SK-N-SH (cell line): ENCODE data around the gene ZBTB37. TPM values are rescaled to one million over a fixed set of nuclear protein-coding genes. Genes with fewer than 3 reads are reported as not detected.

Source experiments
- CTCF ChIA-PET: fragments of 300-600, 350-600 bp; formaldehyde crosslinking; extraction: SDS; loops from one replicate; lab custom pipeline; 2021; lab: Yijun Ruan, JAX
- POLR2A ChIA-PET: fragments of 350-600 bp; sonication (Branson Sonifier 250); formaldehyde crosslinking; extraction: SDS; loops from one replicate; lab custom pipeline; 2020; ENCODE audit warnings: antibody characterized with exemption, inconsistent platforms; lab: Yijun Ruan, JAX
- DNase-seq: peaks from one replicate; pipeline ENCODE4 v3.0.0; 2012
- H2AFZ ChIP-seq: fragments of 200-600 bp; sonication (generic); 2 replicates; pipeline ENCODE4 v1.8.1; 2016; ENCODE audit warnings: antibody characterized with exemption, mild to moderate bottlenecking, low read depth
- H3F3A ChIP-seq: fragments of 200-600 bp; sonication (generic); replicated peaks from 2 replicates; pipeline ENCODE3; 2016; ENCODE audit warnings: antibody characterized with exemption, mild to moderate bottlenecking; ENCODE audit not compliant: insufficient read depth
- H3K27ac ChIP-seq, 2 experiments: fragments of 200-500 bp in 1 of 2; fragments of 200-600 bp in 1 of 2; sonication (Bioruptor generic) in 1 of 2; sonication (generic), shearing (Covaris generic) in 1 of 2; 2 replicates each; pipeline versions ENCODE4 v1.5.1 to v1.6.1; 2014 to 2016; ENCODE audit warnings: low read depth in 2 of 2, inconsistent platforms in 1 of 2, low read length in 1 of 2, mild to moderate bottlenecking in 1 of 2, mixed read lengths in 1 of 2
- H3K27me3 ChIP-seq: fragments of 200-600 bp; sonication (generic), shearing (Covaris generic); 2 replicates; pipeline ENCODE4 v1.6.1; 2016; ENCODE audit warnings: mixed run types; ENCODE audit not compliant: insufficient read depth
- H3K36me3 ChIP-seq, 2 experiments: fragments of 200-500 bp in 1 of 2; fragments of 200-600 bp in 1 of 2; sonication (Bioruptor generic) in 1 of 2; sonication (generic) in 1 of 2; replicated peaks in 1 of 2; 2 replicates each; pipeline versions ENCODE3 to v1.5.1; 2014 to 2016; ENCODE audit warnings: low read length in 1 of 2, mild to moderate bottlenecking in 1 of 2; ENCODE audit not compliant: insufficient read depth in 2 of 2, control insufficient read depth in 1 of 2
- H3K4me1 ChIP-seq, 2 experiments: fragments of 200-500 bp in 1 of 2; fragments of 200-600 bp in 1 of 2; sonication (Bioruptor generic) in 1 of 2; sonication (generic), shearing (Covaris generic) in 1 of 2; 2 replicates each; pipeline versions ENCODE4 v1.5.1 to v1.6.1; 2014 to 2016; ENCODE audit warnings: low read depth in 1 of 2, low read length in 1 of 2, mixed run types in 1 of 2; ENCODE audit not compliant: insufficient read depth in 2 of 2, control insufficient read depth in 1 of 2
- H3K4me2 ChIP-seq: fragments of 200-600 bp; sonication (generic), shearing (Covaris generic); 2 replicates; pipeline ENCODE4 v1.6.1; 2017; ENCODE audit warnings: mixed run types
- H3K4me3 ChIP-seq, 2 experiments: fragments of 200-500 bp in 1 of 2; fragments of 200-600 bp in 1 of 2; sonication (Bioruptor generic) in 1 of 2; sonication (generic), shearing (Covaris generic) in 1 of 2; 2 replicates each; pipeline versions ENCODE4 v1.5.1 to v1.8.1; 2014 to 2016; ENCODE audit warnings: low read depth in 2 of 2, inconsistent platforms in 1 of 2, low read length in 1 of 2, mild to moderate bottlenecking in 1 of 2, mixed read lengths in 1 of 2, moderate library complexity in 1 of 2
- H3K79me2 ChIP-seq: fragments of 200-600 bp; sonication (generic); 2 replicates; pipeline ENCODE4 v1.8.1; 2017; ENCODE audit warnings: mild to moderate bottlenecking; ENCODE audit not compliant: insufficient read depth
- H3K9ac ChIP-seq: fragments of 200-600 bp; sonication (generic); 2 replicates; pipeline ENCODE4 v1.6.1; 2017; ENCODE audit warnings: mixed run types
- H3K9me2 ChIP-seq: fragments of 200-600 bp; sonication (generic); 2 replicates; pipeline ENCODE4 v1.6.1; 2017; ENCODE audit warnings: mixed run types
- H3K9me3 ChIP-seq: fragments of 200-600 bp; sonication (generic); 2 replicates; pipeline ENCODE4 v1.6.1; 2017; ENCODE audit warnings: mixed run types, mild to moderate bottlenecking, moderate library complexity
- H4K20me1 ChIP-seq: fragments of 200-600 bp; sonication (generic); 2 replicates; pipeline ENCODE4 v1.6.1; 2017; ENCODE audit warnings: mild to moderate bottlenecking, mixed run types; ENCODE audit not compliant: insufficient read depth
- CHD2 ChIP-seq: fragments of 150-350 bp; IDR thresholded peaks from 2 replicates; pipeline ENCODE4 v1.6.1; 2018; ENCODE audit warnings: low read length; ENCODE audit not compliant: partially characterized antibody
- EP300 ChIP-seq, 2 experiments: IDR thresholded peaks; 2 replicates each; pipeline versions ENCODE4 v1.4.0 to v1.6.1; 2012; ENCODE audit warnings: borderline replicate concordance in 1 of 2, low read depth in 1 of 2, low read length in 1 of 2
- FOXM1 ChIP-seq: IDR thresholded peaks from 2 replicates; pipeline ENCODE4 v1.4.0; 2012; ENCODE audit warnings: low read depth, mild to moderate bottlenecking
- IRF3 ChIP-seq: fragments of 150-350 bp; IDR thresholded peaks from 2 replicates; pipeline ENCODE4 v1.6.1; 2016; ENCODE audit warnings: mild to moderate bottlenecking, low read depth, low read length
- JUND ChIP-seq: IDR thresholded peaks from 2 replicates; pipeline ENCODE4 v1.4.0; 2012
- MAX ChIP-seq: IDR thresholded peaks from 2 replicates; pipeline ENCODE4 v1.4.0; 2012; ENCODE audit warnings: low read depth
- MXI1 ChIP-seq: IDR thresholded peaks from 2 replicates; pipeline ENCODE4 v1.6.1; 2012; ENCODE audit warnings: mild to moderate bottlenecking, low read depth, low read length, improper control_type of control experiment
- NFIC ChIP-seq: IDR thresholded peaks from 2 replicates; pipeline ENCODE4 v1.4.0; 2012; ENCODE audit warnings: borderline replicate concordance
- NRF1 ChIP-seq: IDR thresholded peaks from 2 replicates; pipeline ENCODE4 v1.6.1; 2012; ENCODE audit warnings: low read depth, mild to moderate bottlenecking, low read length
- PBX3 ChIP-seq: IDR thresholded peaks from 2 replicates; pipeline ENCODE4; 2012
- POLR2AphosphoS5 ChIP-seq: IDR thresholded peaks from 2 replicates; pipeline ENCODE4 v1.6.1; 2012; ENCODE audit warnings: low read depth, low read length
- RAD21 ChIP-seq: IDR thresholded peaks from 2 replicates; pipeline ENCODE4 v1.6.1; 2012; ENCODE audit warnings: mild to moderate bottlenecking, low read length
- RCOR1 ChIP-seq: fragments of 150-350 bp; IDR thresholded peaks from 2 replicates; pipeline ENCODE4 v1.6.1; 2017; ENCODE audit warnings: antibody characterized with exemption, low read length
- REST ChIP-seq: IDR thresholded peaks from 2 replicates; pipeline ENCODE4 v1.6.1; 2012; ENCODE audit warnings: mild to moderate bottlenecking, low read depth, low read length, moderate library complexity
- SIN3A ChIP-seq: IDR thresholded peaks from 2 replicates; pipeline ENCODE4 v1.6.1; 2012; ENCODE audit warnings: low read depth, mild to moderate bottlenecking, low read length, moderate library complexity, borderline replicate concordance
- TAF1 ChIP-seq: IDR thresholded peaks from 2 replicates; pipeline ENCODE4 v1.6.1; 2012; ENCODE audit warnings: low read depth, mild to moderate bottlenecking, low read length, moderate library complexity, borderline replicate concordance
- USF2 ChIP-seq: fragments of 150-350 bp; IDR thresholded peaks from 2 replicates; pipeline ENCODE4 v1.6.1; 2017; ENCODE audit warnings: antibody characterized with exemption, low read length, low read depth, borderline replicate concordance
- WGBS: methylation state at CpG from one replicate; pipeline ENCODE4 v1.1.6; 2017; ENCODE audit warnings: low lambda C conversion rate; 5-methylcytosine and 5-hydroxymethylcytosine counted together
- polyA plus RNA-seq, 3 experiments: library from polyadenylated mRNA; depleted of rRNA; stranded (reverse); fragments of >200 nt; gene quantifications; 2 replicates each; pipeline ENCODE4 v1.2.3, GENCODE V29; 2012

Gene ZBTB37
- polyA plus RNA-seq, 1 of the 3 experiments (the other 2 are of a cell fraction), result 0.89 TPM

GRCh38 chr1:173823781-173824314, 44.3 kb upstream of the ZBTB37 start:
- 0% methylated on average over 12 of the region's 25 CpGs for WGBS
- Histone ChIP-seq H2AFZ (peak overlapping the region; percentile 91), H3K27ac (peak overlapping the region; percentile 96 to 97), H3K9me2 (no peaks in the 10 kb centered on the region), H3K9me3 (no peaks in the 10 kb centered on the region), H3K4me2 (peak overlapping the region; percentile 90), H4K20me1 (no peaks in the 10 kb centered on the region), H3K9ac (peak overlapping the region; percentile 86), H3K36me3 (peaks cover 7% of the 10 kb centered on the region in 2 experiments), H3F3A (peaks cover 16% of the 10 kb centered on the region), H3K27me3 (no peaks in the 10 kb centered on the region), H3K4me1 (peaks cover 10 to 13% of the 10 kb centered on the region in 2 experiments; a peak in 3 of 4 replicates), H3K79me2 (peaks cover 74% of the 10 kb centered on the region), H3K4me3 (peak overlapping the region; percentile 76 to 93)
- POLR2A ChIA-PET, result interaction anchor here (1.0 to 1.7 kb wide), 5 partner anchors 22 to 347 kb away, joined by 3 to 8 read pairs (median 4); partner anchors contain the start of genes GAS5, PRDX6 and ZBTB37
- DNase-seq, result no peak
- TF ChIP-seq NFIC, result no peak
- no peak for TF ChIP-seq SIN3A
- TF ChIP-seq TAF1, result 0 out of 2 replicates have a peak, but pooled peaks have one; percentile 4
- no peak for TF ChIP-seq EP300 (IDR thresholded peaks at IDR 0.05; ENCODE audit: borderline replicate concordance in 1 of 2, low read depth in 1 of 2, low read length in 1 of 2)
- CTCF ChIA-PET, result interaction anchor here (0.6 to 1.9 kb wide), 9 partner anchors 14 to 404 kb away, joined by 3 to 9 read pairs (median 3); partner anchors contain the start of gene KLHL20

GRCh38 chr1:173824315-173825081, 43.7 kb upstream of the ZBTB37 start, which contains the start of the genes CENPL and DARS2:
Gene CENPL, minus strand, starts transcription at chr1:173824883. Its CDS starts 13,584 bp downstream, at chr1:173811299.
Gene DARS2, plus strand, starts transcription at chr1:173824673. Its CDS starts 557 bp downstream, at chr1:173825230.
- Histone ChIP-seq H3K36me3 (peaks cover 7% of the 10 kb centered on the region in 2 experiments), H2AFZ (peak within 1 kb of the TSS; percentile 91), H3K4me1 (peaks cover 10 to 13% of the 10 kb centered on the region in 2 experiments; a peak in 3 of 4 replicates), H3K79me2 (peaks cover 67% of the 10 kb centered on the region), H3K9me3 (no peaks in the 10 kb centered on the region), H3K4me2 (peak within 1 kb of the TSS; percentile 90), H3K9me2 (no peaks in the 10 kb centered on the region), H3F3A (peaks cover 16% of the 10 kb centered on the region), H3K4me3 (peak within 1 kb of the TSS; percentile 76 to 93), H3K27ac (peak within 1 kb of the TSS; percentile 96 to 97), H3K9ac (peak within 1 kb of the TSS; percentile 86), H4K20me1 (no peaks in the 10 kb centered on the region), H3K27me3 (no peaks in the 10 kb centered on the region)
- peak; percentile 85 for DNase-seq
- CTCF ChIA-PET, result interaction anchor here (0.6 to 1.9 kb wide), 14 partner anchors 9 to 407 kb away, joined by 3 to 9 read pairs (median 3); partner anchors contain the start of gene KLHL20
- WGBS, result under 1% methylated on average over 35 of the region's 55 CpGs
- POLR2A ChIA-PET, result interaction anchor here (1.0 to 1.7 kb wide), 6 partner anchors 10 to 348 kb away, joined by 3 to 8 read pairs (median 4); partner anchors contain the start of genes GAS5, PRDX6 and ZBTB37
- TF ChIP-seq POLR2AphosphoS5 (peak; percentile 72), TAF1 (peak; percentile 40), CHD2 (peak; percentile 69), PBX3 (no peak), NRF1 (no peak), RAD21 (no peak), MXI1 (peak; percentile 81), MAX (peak; percentile 82), USF2 (no peak), JUND (no peak), REST (peak; percentile 31), RCOR1 (no peak), IRF3 (no peak), FOXM1 (peak; percentile 44; the same call in 1 of the 2 replicates)
